ENCODE data around the gene PRR12.

- TF ChIP-seq CTCF (IDR thresholded peaks at IDR 0.05) (no peak), POLR2A (IDR thresholded peaks at IDR 0.05) (no peak)
Measured at GRCh38 chr19:49652551-49653465, 61.8 kb downstream of the PRR12 start.
